NCI-H82 treated with DMSO at 0.1 percent for 48 hours (cell line): ENCODE measurements around the gene CBX6.
A peak's percentile ranks its signal among the peaks of the same experiment; 100 is the strongest.
"Not testable (repeated sequence)": the region's sequence is repeated elsewhere in the genome, so short reads cannot be mapped to it uniquely, and the experiment has no call there.

Source experiments
- DNase-seq: peaks from one replicate; lab custom pipeline; 2025; ENCODE audit not compliant: unreplicated experiment; lab: John Stamatoyannopoulos, UW

Gene CBX6

GRCh38 chr22:38861170-38861876, 10.7 kb downstream of the CBX6 start:
- DNase-seq, result no peak

- DNase-seq, result peak; percentile 2
Observed at GRCh38 chr22:38860283-38861169, 11.5 kb downstream of the CBX6 start.

- DNase-seq, result no peak
Observed at GRCh38 chr22:38859581-38860282, 12.3 kb downstream of the CBX6 start.

DNA sequence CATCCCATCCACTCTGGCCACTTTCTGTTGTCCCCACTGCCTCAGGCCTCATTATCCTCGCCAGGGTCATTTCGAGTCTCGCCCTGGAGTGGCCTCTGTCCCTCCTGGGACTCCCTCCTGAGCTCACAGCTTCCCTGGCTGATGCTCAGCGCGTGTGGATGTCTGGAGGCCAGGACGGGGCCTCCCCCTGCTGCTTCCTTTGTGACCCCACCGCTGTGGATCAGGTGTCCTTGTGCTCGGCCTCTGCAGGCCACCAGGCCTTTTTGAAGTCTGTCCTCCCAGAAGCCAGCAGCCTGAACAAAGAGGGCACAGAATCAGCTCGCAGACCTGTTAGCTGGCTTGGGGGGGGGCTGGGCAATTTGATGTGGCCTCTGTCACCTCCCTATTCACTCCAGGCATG, 13.5 kb downstream of the CBX6 start:
- DNase-seq, result no peak

- not testable (repeated sequence) for DNase-seq
Observed at GRCh38 chr22:38854476-38854875, 17.5 kb downstream of the CBX6 start.

- not testable (repeated sequence) for DNase-seq
Observed at GRCh38 chr22:38853883-38854282, 18.1 kb downstream of the CBX6 start.

GRCh38 chr22:38853196-38853651, 18.8 kb downstream of the CBX6 start:
- DNase-seq, result no peak

DNA sequence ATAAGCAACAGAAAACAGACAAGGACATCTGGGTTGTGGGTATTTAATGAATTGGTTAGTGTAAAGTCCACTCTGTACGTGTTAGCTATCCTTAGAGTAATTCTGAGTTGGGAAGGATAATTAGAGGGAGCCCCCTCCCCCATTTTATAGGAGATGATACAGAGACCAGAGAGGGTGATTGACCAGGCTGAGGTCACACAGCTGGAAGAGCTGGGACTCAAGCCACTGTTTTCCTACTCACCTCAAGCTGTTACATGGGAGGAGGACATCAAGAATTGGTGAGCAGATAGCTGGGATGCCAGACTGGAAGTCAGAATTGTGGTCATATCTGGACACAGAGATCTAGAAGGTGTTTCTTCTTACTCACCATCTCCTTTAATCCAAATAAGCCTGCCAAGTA, 19.5 kb downstream of the CBX6 start:
- no peak for DNase-seq

DNA sequence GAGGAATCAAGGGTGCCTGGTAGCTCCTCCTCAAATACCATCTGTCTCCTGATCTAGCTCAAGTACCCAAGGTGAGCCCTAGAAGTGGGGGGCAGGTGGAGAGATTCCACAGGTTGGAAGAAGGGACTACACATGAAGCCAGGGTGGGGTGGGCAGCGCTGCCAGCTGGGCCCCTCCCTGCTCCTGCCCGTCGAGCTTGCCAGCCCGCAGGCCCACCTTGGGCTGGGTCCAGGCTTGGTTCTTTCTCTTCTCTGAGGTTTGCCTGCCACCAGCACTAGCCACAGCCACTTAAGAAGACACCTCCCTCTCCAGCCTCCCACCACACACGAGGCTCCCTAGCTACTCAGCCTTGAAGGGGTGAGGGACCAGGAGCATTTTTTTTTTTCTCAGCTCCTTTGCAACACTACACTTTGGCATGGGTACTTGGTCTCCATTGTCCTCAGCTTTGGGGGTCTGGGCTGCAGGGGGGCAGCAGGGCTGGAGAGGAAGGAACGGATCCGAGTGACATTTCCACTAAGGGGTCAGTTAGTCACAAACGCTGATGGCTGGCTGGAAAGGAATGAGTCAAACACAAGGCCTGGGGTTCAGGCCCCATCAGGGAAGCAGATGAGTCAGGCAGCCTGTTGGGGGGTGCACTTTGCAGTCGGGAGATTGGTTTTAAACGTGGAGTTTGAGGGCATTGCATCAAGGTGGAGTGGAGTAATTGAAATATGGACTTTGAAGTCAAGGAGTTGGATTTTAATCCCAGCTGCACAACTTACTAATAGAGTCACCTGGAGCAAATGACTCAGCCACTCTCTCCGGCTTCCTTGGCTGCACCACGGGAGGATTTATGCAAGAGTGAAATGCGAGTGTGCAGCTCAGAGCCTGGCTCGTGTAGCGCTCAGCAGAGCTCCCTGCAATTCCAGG, 20.8 kb downstream of the CBX6 start:
- DNase-seq, result no peak

DNA sequence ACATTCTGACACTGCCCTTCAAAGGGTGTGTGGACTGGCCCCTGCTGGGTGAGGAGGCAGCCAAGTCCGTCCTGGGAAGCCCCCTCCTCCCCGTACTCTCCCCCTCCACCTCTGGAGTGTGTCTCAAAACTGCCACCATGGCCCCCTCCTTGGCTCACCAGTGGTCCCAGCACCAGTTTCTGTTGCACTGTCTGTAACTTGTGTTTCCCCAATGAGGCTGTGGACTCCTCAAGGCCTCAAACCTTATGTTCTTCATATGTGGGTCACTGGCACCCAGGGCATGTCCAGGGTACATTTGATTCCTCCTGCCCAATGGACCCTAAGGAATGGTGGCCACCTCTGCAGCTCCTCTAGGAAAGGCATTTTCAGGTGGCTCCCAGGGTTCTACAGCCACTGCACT, 21.6 kb downstream of the CBX6 start:
- no peak for DNase-seq

- DNase-seq, result no peak
Observed at GRCh38 chr22:38849811-38850210, 22.2 kb downstream of the CBX6 start.

DNA sequence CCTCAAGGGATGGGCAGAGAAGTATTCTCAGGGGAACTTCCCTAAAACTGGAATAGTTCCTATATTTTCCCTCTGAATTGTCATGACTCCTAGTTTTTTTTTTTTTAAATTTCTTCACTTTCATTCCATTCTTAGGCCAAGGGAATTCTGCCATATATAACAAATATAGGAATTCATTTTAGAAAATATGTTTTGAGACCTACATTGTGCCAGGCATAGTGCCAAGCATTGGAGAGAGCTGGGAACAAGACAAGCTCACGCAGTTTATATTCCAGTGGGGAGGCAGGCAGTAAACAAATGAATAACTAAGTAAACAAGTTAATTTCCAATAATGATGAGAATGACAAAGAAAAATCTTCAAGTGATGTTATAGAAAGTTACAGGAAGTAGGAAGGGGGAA, 25.6 kb downstream of the CBX6 start:
- no peak for DNase-seq

DNA sequence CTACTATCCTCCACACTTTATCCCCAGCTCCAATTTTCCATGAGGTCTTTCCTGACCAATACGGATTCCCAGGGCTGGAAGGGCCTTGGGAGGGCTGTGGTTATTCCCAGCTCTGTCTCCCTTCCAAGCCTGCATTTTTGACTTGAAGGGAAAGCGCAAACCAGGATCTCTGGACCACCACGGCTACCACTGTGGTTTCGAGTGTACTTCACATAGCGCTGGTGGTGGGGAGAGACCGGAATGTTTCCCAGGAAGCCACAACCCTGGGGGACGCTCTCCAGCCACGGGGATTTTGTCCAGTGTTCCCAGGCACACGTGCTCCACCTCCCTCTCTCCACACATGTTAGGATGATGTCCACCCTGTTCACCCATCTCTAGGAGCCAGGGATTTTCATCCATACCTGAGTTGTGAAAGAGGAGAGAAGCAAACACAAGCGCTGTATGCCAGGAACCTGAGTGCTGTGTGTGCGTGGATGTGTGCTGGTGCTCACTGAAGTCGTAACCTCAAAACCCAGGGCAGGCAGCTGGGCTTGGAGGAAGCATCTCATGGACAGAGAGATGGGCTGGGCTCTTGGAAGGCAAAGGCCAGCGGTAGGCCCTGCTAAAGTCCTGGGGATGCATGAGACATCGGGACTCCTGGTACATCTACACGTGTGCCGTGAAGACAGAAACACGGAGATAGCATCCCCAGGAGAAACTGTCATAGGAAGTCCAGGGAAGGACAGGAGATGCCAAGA, 26.8 kb downstream of the CBX6 start:
- DNase-seq, result no peak

- DNase-seq, result no peak
Observed at GRCh38 chr22:38844315-38845003, 27.6 kb downstream of the CBX6 start.

- no peak for DNase-seq
Observed at GRCh38 chr22:38843657-38844314, 28.2 kb downstream of the CBX6 start, which contains the start of gene NPTXR. Gene NPTXR (minus strand): TSS chr22:38844028.

- DNase-seq, result no peak
Observed at GRCh38 chr22:38843201-38843656, 28.8 kb downstream of the CBX6 start.

DNA sequence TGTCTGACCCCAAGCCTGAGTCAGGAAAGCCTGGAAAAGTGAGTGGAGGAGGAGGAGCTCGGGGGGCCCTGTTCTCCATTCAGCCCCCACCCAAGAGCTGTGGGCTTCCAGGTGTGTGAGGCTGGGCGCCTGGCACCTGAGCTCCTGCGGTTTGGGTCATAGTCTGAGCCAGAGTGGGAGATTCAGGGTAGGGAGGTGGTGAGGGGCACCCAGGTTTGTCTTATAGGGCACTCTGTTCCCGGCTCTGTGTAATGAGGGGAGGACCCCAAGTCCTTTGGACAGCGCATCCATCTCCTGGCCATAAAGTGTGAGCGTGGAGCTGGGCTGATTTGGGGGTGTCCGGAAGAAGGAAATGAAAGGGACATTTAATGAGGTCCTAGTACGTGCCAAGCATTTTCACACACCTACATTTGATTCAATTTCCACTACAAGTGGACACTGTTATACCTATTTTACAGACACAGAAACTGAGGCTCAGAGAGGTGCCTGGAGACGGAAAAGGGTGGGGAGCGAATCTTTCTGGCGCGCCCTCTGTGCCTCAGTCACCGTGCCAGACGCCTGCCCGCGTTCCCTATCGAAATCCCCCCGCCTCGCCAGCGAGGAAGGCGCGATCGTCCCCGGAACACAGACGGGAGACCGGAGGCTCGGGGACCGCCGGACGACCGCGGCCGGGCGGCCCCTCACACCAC, 29.4 kb downstream of the CBX6 start:
- no peak for DNase-seq

DNA sequence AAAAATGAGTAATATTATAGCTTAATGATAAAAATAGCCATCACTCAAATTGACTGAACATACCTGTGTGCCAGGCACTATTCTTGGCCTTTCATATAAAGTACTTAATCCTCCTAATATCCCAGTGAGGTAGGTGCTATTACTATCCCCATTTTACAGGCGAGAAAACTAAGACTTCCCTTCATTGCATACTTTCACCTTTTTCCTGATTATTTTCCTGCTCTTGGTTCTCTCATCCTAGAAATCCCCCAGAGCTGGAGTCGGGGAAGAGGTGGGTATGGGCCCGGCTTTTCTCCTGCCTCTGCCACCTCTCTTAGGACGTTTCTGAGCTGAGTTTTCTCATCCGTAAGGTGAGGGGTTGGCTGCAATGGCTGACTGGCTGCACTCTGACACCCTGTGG, 30.4 kb downstream of the CBX6 start:
- DNase-seq, result no peak
